UCSD-AML1 (cell line): Measurements from ENCODE around the gene SPSB1.

Experiments used
- DNase-seq: peaks from one replicate; lab custom pipeline; 2025; ENCODE audit not compliant: unreplicated experiment; lab: John Stamatoyannopoulos, UW

The SPSB1 gene

DNA sequence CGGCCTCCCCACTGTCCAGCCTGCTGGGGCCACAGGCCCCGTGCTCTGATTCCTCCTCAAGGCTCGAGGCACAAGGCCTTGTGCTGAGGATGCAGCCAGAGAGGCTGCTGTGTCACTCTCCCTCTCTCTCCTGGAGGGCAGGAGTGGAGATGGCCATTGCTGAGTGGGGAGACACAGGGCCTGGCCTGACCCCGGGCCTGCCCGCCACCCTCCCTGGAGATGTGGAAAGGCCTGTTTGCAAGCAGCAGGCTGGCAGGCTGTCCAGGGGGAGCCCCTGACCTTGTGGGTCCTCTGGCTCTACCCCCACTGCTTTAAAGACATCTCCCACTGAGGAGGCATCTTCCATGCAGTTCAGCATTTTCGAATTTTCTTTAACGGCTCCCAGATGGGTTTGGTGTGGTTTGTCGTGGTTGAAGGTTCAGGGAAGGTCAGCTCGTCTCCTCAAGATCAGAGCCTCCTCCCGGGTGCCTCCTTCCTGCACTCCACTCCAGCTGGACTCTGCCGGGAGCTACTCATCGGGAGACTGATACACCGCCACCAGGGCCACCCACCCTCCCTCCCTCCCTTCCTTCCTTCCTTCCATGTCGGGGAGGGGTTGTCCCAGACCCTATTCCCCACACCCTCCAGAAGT is 69.1 kb downstream of the SPSB1 start:
- no peak for DNase-seq

DNA sequence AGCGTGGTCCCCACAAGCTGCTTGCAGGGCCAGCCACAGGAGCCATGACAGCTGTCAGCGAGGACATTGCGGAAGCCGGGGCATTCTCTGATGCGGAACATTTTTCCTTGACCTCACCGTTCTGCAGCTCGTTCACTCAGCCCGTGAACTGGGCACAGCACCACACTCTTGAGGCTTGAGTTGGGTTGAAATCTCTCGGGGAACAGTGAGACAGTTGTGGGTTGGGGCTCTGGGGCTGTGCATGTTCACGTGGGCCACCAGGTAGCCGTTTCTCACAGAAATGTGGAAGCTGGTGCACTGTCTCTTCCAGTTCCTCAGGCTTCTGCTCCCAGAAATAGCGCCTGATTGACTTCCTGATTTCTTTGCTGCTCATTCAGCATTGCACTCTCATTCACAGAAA is 69.8 kb downstream of the SPSB1 start:
- peak; percentile 43 for DNase-seq

- no peak for DNase-seq
Measured at GRCh38 chr1:9363061-9363471, 70.4 kb downstream of the SPSB1 start.

DNA sequence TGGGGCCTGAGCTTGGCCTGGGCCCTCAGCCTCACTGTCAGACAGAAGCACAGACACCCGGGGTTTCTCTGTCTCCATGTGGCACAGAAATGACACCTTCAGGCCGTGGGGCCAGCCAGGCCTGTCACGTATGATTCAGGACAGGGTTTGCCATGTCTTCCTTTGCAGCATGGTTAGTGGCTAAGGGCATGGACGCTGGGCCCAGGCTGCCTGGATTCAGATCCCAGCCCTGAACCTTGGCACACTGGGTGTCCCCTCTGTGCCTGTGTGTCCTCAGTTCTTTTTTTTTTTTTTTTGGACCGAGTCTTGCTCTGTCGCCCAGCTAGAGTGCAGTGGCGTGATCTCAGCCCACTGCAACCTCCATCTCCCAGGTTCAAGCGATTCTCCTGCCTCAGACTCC is 73.6 kb downstream of the SPSB1 start:
- no peak for DNase-seq

DNA sequence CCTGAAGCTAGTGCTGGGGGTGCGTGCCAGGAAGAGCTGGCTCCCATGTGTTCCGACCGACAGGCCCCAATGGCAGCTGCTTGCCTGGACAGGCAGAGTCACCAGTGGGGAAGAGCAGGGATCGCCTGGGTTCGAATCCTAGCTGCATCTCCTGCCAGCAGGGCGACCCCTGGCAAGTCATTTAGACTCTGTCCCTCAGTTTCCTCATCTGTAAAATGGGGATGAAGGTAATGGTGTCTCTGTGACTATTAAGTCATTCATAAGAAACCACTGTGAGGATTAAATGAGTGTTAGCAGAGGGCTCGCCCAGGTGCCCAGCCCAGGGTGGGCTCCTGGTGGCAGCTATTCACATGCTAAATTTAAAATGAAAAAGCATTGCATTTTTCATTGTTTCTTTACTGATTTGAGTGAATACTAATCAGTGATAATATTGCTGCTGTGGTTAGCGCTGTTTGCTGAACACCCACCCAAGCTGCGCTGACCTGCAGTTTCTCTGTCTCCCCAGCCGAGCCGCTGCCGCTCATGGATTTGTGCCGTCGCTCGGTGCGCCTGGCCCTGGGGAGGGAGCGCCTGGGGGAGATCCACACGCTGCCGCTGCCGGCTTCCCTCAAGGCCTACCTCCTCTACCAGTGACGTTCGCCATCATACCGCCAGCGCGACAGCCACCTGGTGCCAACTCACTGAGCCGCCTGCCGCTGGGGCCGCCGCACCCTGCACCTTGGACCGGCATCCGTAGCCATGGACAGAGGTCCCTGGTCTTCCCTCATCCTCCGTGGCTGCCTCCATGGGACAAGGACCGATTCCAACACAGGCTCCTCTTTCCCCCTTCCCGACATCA is 74.5 kb downstream of the SPSB1 start:
- no peak for DNase-seq

- no peak for DNase-seq
Measured at GRCh38 chr1:9367806-9368205, 75.1 kb downstream of the SPSB1 start.

DNA sequence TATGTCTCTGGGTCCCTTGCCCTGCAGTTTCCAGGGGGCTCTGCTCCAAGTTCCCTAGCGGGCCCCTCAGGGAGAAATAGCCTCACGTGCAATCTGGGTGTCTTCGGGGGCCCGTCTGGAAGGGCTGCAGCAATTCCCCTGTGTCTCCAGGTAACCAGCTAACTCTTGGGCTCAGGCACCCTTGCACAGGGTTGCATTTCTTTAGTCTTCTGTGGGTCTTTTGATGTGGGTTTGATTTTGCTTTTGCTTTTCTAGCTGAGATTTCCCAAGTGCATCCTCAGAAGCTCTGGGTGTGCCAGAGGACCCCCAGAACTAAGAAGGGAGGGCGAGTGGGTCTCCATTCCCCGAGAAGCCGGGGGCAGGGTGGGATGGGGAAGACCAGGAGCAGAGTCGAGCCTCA is 75.7 kb downstream of the SPSB1 start:
- no peak for DNase-seq

- no peak for DNase-seq
Measured at GRCh38 chr1:9369964-9370788, 77.5 kb downstream of the SPSB1 start.

DNA sequence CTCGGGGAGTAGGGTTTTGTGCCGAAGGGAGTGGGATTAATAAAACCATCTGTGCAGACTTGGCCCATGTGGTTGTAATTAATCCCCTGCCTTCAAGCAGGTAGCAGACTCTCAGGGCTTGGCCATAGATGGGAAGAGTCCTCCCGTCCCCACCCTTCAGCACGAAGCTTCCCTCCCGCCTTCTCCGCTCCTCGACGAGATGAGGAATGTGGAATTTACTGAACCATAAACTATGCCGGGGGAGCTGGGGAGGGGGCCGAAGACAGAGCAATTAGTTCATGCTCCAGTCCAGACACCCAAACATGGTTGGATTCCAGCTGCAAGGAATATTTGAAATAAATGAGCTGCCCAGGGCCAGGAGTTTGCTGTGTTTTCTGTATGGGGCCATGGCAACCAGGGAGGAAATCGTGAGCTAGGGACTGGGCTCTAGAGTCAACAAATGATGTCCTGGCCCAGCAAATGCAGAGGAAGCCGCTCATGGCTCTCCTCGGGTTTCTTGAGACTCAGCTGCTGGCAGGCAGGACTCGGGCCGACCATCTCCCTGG is 78.8 kb downstream of the SPSB1 start:
- no peak for DNase-seq

DNA sequence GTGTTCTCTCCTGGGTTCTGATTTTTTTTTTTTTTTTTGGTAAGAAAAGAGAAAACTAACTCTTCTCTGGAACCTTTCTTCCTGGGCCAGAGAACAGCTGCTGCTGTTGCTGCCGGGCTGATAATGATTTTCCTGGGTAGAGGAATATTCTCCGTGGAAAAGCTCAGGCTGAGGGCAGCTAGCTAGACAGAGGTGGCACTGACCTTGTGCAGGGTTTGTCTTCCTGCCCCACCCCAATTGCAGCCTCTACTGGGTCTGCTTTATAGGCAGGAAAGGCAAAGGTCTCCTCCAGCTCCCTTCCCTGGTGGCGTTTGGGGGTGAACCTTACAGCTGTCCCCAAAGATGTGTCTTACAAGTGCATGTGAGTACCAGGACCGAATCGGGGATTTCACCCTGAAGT is 79.3 kb downstream of the SPSB1 start:
- no peak for DNase-seq

DNA sequence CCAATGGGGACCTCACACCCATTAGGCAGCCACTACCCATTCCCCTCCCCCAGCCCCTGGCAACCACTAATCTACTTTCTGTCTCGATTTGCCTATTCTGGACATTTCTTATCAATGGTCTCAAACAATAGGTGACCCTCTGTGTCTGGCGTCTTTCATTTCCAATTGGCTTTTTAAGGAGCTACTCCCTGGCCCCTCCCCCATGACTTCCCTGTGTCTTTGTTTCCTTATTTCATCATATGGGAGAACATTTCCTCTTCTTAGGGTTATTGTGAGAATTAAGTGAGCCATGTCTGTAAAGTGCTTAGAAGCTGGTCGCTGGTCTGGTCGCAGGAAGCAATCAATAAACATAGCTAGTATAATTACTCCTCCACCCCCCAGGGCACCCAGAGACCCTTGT is 80.9 kb downstream of the SPSB1 start:
- DNase-seq: peak; percentile 24

DNA sequence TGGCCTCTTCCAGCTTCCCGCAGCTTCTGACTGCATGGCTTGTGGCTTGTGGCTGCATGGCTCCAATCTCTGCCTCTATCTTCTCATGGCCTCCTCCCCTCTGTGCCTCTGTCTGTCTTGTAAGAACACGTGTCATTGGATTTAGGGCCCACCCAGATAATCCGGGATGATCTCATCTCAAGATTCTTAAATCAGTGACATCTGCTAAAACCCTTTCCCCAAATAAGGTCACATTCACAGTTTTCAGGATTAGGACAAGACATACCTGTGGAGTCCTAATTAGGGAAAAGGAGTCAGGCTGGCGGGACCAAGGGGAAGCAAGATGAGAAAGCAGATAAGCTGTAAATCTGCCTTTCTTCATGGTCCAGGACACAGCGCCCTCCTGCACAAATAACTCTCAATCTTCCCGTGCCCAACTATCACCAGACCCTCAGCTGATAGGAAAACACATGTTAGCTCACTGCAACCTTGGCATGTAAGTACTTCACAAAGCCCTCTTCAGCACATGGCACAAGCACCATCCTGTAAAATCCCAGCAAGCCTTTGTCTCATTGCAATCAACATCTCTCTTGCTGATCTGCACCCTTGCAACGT is 82.2 kb downstream of the SPSB1 start:
- no peak for DNase-seq

DNA sequence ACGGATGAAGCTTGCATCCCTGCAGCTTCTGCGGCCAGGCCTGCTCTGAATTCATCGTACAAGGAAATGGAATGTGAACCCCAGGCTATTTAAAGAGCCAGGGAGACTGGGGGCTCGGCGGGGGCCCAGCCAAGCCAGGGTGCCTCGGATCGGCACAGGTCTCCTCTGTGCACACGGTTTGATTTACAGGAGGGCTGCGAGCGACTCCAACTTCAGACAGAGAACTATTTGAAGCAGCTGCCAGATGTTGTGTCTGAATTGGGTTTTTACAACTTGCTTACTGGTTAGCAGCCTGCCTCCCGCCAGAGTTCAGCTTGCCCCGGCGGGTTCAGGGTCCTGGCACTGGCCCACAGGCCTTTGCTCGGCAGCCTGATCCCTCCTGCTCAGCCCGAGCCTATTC is 83.2 kb downstream of the SPSB1 start:
- no peak for DNase-seq

GRCh38 chr1:9376430-9376829 is 83.7 kb downstream of the SPSB1 start:
- no peak for DNase-seq

DNA sequence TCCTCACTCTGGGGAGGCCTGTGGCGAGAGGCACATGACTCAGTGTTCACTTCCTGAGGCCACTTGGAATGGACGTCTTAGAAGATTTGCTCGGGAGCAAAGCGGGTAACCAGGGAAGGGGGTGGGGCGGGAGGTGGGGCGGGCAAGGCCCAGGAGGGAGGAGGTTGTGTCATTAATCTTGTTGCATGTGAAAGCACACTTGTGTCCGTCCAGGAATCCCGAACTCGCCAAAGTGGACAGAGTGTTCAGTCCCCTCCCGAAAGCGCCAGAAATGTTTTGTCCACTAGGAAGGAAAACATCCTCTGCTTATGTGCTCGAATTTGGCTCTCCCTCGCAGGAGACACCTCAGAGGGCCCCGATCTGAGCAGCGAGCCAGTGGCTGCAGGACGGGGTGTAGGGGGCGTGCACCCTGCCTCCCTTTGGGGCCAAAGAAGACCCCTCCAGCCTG is 84.2 kb downstream of the SPSB1 start:
- DNase-seq: no peak

DNA sequence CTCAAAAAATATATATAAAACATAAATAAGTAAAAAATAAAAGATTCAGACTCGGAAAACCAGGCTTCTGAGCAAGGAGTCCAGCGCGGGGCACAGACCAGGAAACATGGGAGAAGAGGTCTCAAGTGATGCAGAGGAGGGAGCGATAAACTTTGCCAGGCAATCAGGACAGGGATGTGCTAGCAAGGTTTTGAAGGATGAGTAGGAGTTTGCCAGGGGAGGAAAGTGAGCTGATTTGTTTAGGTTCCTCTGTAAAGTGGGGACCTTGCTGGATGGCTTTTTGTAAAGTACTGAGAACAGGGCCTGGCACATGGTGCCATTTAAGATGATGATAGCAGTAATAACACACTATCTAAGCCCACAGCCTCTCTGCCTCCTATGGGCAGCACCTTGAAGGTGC is 86.1 kb downstream of the SPSB1 start:
- no peak for DNase-seq

DNA sequence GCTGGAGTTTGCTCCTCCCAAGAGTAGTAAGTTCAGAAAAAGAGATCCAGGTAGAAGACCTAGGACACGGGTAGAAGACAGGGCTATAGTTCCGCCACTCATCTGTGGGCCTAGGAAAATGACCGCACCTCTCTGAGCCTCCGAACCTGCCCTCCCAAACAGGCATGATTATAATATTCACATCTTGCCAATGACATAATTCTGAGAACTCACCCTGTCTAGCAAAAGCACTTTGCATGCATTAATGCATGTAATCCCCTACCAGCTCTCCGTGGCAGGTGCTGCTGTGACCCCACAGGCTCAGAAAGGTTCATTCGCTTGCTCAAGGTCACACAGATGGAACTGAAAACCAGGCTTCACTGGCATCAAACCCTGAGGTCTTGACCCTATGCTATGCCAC is 88.0 kb downstream of the SPSB1 start:
- DNase-seq: no peak

DNA sequence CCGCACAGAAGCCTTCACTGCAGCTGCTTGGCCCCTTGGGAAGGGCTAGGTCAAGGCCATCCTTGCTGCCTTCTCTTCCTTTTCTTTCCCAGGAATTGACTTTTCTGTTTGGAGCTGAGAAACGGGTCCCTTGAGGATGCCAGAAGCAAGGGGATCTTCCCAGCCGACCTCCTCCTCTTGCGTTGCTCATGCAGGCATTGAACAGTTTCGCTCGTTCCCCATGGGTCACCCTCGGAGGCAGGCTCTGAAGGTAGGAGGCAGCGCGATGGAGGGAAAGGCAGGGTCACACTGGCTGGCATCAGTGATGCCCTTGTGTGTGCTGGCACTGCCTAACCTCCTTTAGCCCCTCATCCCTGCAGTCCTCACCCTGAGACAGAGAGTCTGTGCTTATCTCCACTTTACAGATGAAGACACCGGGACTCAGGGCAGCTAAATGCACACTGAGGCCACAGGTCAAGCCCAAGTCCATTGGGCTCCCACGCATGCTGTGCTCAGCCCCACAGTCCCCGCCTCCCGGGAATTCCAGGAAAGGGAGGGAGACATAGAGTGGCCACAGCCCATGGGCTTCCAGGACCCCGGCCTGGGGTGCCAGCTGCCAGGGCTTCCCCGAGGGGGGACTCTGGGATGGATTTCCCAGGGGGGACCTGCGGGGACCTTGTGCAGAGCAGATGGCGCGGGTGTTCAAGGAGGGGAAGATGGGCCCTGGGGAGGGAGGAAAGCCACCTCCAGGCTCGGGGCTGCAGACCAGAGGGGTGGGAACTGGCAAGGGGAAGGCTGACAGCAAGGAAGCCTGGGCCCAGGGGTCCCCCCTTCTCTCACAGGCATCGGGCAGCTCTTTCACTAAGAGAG is 90.2 kb downstream of the SPSB1 start:
- DNase-seq: no peak

- DNase-seq: no peak
Measured at GRCh38 chr1:9384128-9384527, 91.4 kb downstream of the SPSB1 start.

- no peak for DNase-seq
Measured at GRCh38 chr1:9384751-9385245, 92.1 kb downstream of the SPSB1 start.
